M059J (cell line): ENCODE measurements around the gene FSD2. TPM values are rescaled to one million over a fixed set of nuclear protein-coding genes. Genes with fewer than 3 reads are reported as not detected.
"Not testable (repeated sequence)": the region's sequence is repeated elsewhere in the genome, so short reads cannot be mapped to it uniquely, and the experiment has no call there.

ENCODE experiments used
- DNase-seq: peaks from one replicate; pipeline ENCODE4 v3.0.0-alpha.2; 2012; ENCODE audit warnings: low read depth
- total RNA-seq: library from RNA; depleted of rRNA; stranded (reverse); fragments of >200 nt; shearing (Covaris generic); gene quantifications from 2 replicates; pipeline ENCODE4 v1.2.3, GENCODE V29; 2014

Gene FSD2
- total RNA-seq, 1 experiment from 2014 or later, result not detected

DNA sequence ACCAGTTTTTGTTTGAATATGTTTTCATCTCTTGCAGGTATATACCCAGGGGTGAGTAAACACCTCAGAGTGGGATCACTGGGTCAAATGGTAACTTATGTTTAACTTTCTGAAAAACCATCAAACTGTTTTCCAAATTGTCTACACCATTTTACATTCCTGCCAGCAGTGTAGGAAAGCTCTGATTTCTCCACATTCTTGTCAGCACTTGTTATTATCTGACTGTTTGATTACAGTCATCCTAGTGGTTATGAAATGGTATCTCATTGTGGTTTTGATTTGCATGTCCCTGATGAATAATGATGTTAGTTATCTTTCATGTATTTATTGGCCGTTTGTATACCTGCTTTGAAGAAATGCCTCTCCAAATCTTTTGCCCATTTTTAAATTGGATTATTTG, 13.8 kb downstream of the FSD2 start:
- DNase-seq, result peak; percentile 14

DNA sequence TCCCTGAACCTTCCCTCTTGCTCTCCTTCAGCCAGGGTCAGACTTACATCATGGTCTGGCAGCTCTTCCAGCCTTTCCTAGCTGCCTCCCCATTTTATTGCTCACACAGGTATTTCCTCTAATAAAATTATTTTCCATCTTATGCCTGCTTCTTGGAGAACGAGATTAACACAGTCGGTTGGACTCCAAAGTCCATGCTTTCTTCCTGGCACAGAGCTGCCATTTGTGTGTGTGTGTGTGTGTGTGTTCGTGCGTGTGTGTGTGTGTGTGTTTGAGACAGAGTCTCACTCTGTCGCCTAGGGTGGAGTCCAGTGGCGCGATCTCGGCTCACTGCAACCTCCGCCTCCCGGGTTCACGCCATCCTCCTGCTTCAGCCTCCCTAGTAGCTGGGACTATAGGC, 15.5 kb downstream of the FSD2 start:
- no peak for DNase-seq

DNA sequence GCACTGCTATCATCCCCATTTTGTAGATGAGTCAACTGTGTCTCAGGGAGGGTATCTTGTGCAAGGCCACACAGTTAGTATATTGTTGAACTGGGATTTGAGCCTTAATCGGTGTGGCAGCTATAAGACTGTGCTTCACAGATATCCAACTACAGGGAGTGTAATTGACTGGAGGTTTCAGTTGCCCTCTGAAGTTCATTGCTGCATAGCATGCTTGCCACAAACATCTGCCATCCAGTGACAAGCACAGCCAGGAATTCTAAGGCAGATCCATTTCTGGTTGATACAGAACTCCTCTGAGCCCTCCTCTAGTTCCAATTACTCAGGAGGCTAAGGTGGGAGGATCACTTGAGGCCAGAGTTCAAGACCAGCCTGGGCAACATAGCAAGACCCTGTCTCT, 16.4 kb downstream of the FSD2 start:
- DNase-seq, result peak; percentile 11

DNA sequence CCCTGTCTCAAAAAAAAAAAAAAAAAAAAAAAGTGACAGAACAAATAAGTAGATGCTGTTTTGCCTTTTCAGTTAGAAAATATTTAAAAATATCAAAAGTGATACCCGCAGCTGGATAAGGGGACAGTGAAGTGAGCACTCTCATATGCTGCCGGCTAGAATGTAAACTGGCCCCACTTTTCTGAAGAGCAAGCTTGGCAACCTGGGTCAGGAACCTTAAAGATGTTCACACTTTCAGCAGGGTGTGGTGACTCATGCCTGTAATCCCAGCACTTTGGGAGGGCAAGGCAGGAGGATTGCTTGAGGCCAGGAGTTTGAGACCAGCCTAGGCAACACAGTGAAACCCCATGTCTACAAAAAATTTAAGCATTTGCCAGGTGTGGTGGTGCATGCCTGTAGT, 17.4 kb downstream of the FSD2 start:
- no peak for DNase-seq

DNA sequence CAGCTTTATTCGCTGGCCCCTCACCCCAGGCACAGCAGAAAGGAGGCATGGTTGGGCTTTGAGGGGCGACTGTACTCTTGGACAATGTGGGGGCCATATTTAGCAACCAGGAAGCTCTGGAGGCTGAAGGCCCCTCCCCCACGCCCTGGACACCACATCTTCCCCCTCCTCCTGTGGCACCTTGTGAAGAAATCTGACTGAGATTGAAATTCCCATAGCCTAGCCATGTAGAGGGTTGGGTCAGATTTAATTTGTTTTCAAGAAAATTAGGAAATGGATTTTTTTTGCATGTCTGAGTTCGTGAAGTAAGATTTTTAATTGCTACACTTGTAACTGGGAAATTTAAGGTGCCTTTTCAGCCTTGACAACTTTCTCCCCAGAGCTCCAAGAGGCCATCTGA, 24.5 kb downstream of the FSD2 start:
- DNase-seq, result no peak

DNA sequence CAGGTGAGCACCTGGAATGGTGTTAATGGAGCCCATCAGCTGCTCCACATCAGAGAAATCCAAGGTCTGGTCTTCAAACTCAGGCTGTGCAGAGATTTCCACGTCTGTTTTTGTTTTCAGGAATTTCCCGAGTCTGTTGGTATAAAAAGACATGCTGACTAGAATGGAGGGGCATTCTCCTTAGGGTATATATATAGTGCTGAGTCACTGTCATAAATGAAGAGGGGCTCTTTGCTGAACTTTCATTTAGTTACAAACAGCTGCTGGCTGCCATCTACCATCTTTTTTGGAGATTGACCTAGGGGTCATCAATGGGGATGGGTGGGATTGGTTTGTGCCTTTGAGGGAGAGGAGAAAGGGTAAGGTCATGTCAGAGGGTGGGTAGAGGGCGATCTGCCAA, 27.1 kb downstream of the FSD2 start:
- no peak for DNase-seq

DNA sequence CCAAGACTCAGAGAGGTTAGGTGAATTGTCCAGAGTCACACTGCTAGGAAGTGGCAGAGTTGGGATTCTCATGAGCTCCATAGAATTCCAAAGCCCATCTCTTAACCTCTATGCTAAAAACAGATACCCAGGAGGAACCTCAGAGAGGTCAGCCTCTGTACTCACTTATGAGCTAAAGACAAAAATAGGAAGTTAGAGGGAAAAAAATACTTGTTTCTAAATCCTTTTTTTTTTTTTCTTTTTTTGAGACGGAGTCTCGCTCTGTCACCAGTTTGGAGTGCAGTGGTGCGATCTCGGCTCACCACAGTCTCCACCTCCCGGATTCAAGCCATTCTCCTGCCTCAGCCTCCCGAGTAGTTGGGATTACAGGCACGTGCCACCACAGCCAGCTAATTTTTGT, 31.4 kb downstream of the FSD2 start:
- no peak for DNase-seq

DNA sequence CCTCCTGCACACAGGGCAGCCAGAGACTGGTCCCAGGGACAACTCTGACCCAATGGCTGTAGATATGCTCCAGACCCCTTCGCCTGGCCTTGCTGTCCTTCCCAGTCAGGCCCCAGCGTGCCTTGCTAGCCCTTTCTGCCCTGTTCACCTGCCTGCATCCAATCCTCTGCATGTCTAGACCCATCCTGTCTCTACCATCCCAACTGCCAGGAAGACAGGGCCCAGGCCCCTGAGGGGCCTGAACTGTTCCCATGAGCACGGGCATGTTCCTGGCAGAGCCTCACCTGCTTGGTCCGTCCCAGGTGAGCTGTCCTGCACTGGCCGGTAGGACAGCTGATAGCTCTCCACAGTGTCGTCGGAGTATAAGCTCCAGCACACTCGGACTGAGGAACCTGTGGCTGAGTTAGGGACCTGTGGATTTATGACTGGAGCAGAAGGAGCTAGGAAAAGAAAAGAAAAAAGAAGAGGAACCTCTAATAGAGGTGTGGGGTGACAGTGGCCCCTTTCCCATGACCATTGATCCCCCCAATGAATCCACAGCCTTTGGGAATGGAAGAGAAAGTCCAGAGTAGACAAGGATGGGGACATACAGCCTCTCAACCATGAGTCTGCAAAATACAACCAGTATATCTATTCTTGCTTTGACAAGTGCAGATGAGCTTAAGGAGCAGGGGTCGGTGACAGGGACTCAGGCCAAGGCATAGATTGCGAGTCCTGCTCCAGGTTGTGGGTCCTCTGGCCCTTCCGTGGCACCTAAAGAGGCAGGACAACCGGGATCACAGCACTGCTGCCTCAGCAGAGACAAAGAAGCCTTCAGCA, 33.9 kb downstream of the FSD2 start:
- DNase-seq, result no peak

DNA sequence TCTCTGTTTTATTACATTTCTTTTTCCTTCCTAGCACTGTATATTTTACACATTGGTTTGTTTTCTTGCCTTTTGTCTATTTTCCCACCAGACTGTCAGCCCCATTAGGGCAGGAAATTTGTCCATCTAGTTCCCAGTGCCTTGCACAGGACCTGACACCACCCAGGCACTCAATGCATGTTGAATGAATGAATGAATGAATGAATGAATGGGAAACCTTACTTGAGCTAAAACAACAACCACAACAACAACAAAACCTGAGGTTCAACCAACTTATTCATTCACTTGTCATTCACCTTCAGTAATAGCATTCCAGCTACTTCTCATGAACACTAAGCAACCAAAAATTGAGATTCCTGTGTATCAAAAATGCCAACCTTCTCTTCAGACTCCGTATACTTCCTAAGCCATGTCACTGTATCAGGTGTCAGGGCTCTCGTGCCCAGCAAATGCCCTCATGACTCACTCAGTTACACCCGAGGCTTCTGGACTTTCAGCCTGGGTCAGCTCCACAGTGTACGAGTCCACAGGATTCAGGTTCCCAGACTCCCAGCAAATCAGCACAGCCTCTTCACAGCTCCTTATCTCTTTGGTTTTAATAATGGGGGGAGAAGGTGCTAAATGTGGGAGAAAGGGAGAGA, 37.3 kb downstream of the FSD2 start:
- peak; percentile 72 for DNase-seq

DNA sequence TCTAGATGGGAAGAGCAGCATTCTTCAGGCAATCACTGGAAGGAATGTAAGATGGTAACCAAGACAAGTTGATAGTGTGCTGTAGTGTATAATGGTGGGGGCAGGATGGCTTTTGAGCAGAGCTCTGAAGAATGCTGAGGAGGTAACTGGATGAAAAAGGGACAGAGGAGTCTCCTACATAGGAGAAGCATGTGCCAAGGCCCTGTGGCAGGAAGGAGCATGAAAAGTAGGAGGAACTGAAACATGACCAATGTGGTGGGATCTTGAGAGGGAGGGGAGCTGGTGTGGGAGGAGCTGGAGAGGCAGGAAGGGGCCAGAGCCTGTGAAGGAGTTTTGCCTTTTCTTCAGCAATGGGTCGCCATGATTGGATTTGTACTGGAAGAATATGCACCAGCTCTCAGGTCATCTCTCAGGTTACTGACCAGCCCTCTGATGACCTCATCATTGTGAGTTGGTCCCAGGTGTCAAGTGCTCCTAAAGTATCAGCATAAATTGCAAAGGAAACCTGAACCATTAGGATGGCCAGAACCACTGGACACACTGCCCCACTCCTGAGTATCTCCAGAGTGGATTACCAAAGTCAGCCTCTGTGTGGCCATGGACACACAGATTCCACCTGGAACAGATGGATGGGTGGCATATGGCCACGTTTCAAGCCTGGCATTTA, 38.6 kb downstream of the FSD2 start:
- no peak for DNase-seq

DNA sequence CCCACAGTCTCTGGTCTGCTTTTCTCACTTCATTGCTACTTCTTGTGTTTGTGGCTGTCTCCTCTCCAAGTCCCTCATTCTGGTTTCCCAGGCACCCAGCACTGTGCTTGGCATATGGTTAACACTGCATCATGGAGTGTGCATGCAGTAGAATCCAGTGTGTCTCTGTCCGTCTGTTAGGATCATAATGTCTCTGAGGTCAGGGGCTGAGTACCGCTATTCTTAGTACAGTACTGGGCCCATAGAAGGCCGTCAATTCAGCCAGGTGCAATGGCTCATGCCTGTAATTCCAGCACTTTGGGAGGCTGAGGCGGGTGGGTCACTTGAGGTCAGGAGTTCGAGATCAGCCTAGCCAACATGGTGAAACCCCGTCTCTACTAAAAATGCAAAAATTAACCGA, 39.7 kb downstream of the FSD2 start:
- DNase-seq, result not testable (repeated sequence)

DNA sequence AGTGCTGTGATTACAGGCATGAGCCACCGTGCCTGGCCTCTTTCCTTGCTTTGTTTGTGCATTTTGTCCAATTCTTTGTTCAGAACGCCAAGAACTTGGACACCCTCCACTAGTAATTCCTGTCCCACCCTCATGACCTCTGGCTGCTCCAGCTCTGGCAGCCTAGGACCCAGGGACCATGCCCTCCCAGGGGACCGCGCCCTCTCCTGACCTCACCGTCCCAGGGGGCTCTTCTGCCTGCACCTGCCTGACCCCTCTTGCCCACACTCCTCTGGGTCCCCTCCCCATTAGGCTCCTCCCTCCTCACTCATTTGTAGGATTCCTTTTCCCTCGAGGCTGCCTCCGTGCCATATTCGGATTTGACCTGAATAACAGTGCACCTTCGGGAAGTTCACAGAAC, 41.1 kb downstream of the FSD2 start:
- DNase-seq, result no peak

DNA sequence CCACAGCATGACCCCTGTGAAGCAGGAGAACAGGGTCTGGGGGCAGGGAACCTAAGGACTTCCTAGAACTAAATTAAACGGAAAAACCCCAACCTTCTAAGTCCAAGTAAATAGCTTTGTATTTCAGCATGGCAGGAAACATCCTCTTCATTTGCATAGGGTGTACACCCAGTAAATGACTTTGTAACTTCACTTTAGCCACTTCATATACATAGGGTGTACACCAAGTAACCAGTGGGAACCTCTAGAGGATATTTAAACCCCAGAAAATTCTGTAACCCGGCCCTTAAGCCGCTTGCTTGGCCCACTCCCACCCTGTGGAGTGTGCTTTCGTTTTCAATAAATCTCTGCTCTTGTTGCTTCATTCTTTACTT, 41.8 kb downstream of the FSD2 start:
- DNase-seq, result no peak

DNA sequence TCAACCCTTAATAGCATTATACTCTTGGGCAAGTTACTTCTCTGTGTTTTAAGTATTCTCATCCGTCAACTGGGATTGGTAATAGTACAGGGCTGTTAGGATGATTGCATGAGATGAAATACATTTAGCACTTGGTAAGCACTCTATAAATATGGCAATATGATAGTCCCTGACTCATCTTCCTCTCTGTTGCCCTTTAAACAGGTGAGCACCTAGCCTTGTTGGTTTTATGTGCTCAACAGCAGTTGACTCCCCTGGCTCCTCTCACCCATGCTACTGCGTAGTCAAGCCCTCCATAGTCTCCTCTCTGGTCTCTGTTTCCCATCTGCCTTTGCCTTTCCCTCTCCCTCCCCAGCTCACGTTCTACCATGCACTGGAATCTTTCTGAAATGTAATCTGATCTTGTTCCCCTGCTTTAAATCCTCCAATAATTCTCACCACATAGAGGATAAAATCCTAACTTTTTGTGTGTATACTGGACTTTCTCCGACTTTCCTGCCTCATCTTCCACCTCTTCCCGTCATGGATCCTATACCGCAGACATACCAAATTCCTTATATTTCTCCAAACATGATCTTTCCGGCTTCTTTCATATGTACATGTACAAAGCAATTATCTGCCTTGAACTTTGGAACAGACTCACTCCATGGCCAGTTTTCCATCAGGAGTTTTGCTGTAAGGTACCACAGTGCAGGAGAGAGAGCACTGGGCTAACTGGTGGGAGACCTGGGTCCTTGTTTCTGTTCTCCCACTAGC, 42.3 kb downstream of the FSD2 start:
- DNase-seq, result no peak

DNA sequence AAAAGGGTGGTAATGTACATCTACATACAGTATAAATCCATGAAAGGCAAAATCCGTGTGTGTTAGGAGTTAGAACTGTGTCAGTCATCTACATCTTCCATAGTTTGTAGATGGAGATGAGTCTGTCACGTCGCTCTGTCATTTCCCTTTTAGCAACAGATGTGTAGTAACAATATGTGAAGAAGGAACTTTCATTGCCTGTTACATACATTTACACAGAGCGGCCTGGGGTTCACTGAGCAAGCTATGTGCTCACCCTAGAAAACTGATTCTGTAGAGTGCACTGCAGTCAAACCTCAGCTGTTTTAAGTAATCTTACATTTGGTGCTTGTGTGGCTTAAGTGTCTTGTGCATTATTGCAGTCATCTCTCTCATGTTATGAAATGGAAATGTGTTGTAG, 54.6 kb downstream of the FSD2 start:
- DNase-seq, result no peak

DNA sequence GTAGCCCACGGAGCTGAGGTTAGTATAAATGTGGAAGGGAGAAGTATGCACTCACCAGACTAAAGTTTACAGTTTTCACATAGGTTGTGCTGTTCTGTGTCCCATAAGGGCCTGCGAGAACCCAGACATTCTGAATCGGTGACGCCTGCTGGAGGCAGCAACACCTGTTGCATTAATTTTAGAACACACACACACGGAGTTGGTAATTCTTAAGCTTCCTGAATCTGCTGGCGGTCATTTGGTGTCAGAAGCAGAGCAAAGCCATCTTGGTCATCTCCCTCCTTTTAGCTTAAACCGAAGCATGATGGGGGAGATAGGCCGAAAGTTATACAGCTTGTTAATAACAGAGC, 55.1 kb downstream of the FSD2 start:
- DNase-seq, result peak; percentile 19

DNA sequence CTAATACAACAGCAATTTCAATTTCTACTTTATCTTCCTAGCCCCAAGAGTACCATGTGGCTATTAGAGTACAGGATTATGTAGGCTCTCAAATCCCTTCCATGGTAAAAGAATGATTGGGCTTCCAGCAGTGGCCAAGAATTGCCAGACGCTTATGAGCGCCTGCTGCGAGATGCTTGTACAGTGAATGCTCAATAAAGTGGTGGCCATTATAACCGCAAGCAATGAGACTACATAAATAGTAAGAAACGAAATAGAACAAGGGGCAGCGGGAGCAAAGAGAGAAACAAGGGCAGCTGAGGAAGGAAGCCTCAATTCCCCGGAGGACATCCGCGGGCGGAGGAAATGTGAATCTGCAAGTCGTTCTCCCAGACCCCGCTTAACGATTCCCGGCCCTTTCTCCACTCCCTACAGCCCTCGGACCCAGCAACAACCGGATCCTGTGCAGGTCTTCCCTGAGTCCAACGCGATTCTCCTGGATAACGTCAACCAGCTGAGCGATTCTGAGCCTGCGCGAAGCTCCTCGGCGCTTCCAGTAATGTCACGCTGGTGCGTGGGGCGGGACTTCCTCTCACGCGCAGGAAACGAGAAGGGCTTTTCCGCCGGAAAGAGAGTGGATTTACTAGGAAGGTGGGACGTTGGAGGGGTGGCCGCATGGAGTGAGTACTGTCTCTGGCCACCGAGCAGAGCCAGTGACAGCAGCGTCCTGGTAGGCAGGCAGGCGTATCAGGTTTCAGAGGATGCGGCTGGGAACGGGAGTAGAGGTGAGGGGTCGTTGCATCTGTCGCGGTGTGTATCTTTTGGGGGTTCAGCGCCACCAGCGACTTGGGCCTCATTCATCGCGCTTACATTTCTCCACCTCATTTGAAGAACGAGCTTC, 55.7 kb downstream of the FSD2 start:
- peak; percentile 94 for DNase-seq

DNA sequence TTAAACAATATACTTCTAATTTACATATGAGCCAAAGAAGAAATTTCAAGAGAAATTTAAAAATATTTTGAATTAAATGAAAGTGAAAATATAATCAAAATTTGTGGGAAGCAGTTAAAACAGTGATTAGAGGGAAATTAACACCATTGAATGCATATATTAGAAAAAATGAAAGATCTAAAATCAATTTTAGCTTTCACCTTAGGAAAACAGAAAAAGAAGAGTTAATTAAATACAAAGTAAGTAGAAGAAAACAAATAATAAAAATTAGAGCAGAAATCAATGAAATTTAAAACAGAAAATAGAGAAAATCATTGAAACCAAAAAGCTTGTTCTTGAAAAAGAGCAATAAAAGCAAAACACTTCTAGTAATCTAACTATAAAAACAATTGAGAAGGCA, 57.6 kb downstream of the FSD2 start:
- DNase-seq, result no peak

DNA sequence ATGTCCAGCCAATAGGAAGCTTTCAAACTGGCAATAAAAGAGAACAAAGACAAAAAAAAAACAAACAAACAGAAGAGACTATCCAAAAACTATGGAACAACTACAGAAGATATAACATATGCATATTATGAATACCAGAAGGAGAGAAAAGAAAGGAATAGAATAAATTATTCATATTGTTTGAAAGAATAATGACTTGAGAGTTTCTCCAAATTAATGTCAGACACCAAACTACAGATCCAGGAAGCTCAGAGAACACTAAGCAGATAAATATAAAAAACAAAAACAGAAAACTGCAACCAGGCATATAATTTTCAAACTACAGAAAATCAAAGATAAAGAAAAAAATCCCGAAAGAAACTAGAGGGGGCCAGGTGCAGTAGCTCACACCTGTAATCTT, 62.1 kb downstream of the FSD2 start:
- DNase-seq, result no peak

DNA sequence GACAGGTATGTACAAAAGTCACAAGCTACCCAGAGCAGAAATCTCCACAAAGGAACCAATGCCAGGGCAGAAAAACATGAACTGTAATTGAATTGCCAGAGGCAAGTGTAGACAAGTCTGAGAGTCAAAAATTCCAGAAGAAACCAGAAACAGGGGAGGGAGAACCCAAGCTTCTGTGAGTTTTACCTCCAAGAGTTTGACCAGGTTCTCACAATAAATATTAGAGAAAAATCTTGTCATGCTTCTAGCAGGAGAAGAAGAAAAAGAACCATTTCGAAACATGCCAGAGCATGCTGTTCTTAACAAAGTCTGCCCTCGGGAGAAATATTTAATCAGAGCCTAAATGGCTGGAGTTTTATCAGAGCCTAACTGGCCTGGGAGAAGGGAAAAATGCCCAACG, 63.7 kb downstream of the FSD2 start:
- no peak for DNase-seq

DNA sequence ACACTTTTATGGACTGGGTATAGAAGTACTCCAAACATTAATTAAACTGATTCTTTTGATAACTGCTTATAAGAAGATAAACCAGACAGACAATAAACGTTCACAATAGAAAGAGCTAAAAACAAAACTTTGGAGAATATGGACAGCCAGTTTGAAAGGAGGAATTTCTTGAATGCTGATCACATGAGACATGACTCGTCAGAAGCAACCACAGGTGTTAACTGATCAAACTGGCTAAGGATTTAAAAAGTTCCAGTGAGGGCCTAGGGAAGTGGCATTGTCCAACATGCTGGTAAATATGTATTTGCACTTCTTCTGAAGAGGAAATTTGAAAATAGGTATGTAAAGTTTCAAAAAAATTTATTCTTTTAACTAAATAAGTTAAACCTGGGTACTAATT, 66.8 kb downstream of the FSD2 start:
- peak; percentile 25 for DNase-seq

DNA sequence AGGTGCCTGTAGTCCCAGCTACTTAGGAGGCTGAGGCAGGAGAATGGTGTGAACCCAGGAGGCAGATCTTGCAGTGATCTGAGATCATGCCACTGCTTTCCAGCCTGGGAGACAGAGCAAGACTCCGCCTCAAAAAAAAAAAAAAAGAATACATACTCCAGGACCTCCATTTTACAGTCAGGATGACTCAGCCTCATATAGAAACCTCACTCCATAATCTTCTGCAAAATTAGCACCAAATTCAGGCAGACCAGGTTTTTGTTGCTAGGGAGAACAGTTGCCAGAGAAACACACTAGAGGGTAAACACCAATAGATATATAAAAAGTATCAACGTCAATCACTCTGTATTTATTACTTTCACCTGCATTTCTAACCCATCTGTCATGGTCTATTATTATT, 67.9 kb downstream of the FSD2 start:
- peak; percentile 20 for DNase-seq
